ENCODE measurements around the gene MXRA8.
A peak's percentile ranks its signal among the peaks of the same experiment; 100 is the strongest.

Gene MXRA8

DNA sequence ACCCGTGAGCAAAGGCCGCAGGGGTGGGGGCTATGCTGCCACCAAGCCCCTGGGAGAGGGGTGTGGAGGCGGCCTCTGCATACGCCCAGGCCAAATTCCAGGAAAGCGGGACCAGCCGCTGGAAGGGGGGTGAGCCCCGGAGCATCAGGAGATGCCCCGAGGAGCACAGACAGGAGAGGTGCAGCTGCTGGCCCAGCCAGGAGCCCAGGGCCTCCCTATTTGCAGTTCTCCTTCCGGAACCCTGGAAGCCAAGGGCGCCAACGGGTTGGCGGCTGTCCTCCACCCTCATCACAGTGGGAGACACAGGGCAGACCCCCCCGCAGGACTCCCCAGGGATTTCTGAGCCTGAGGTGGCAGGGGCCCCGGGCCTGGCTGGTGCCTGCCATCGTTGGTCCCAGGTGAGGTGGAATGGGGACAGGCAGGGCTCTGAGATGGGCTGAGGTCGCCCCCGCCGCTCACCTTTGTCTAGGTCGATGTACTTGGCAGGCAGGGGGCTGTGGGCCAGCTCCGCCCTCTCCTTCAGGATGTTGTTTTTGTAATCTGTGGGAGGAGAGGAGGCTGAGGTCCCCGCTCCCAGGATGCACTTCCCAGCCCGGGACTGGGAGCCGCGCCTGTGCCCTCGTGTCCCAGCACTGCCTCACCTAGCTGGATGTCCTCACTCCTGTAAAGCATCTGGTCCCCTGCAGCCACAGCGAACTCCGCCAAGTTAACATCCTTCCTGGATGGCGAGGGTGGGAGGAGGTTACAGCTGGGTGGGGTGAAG, 4.8 kb downstream of the MXRA8 start:
- no peaks in the 10 kb centered on the region for H3K27me3 ChIP-seq
- H3K4me1 ChIP-seq: peaks cover 25% of the 10 kb centered on the region
- TF ChIP-seq, protein P1, sequence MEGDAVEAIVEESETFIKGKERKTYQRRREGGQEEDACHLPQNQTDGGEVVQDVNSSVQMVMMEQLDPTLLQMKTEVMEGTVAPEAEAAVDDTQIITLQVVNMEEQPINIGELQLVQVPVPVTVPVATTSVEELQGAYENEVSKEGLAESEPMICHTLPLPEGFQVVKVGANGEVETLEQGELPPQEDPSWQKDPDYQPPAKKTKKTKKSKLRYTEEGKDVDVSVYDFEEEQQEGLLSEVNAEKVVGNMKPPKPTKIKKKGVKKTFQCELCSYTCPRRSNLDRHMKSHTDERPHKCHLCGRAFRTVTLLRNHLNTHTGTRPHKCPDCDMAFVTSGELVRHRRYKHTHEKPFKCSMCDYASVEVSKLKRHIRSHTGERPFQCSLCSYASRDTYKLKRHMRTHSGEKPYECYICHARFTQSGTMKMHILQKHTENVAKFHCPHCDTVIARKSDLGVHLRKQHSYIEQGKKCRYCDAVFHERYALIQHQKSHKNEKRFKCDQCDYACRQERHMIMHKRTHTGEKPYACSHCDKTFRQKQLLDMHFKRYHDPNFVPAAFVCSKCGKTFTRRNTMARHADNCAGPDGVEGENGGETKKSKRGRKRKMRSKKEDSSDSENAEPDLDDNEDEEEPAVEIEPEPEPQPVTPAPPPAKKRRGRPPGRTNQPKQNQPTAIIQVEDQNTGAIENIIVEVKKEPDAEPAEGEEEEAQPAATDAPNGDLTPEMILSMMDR (IDR thresholded peaks at IDR 0.05; ENCODE audit: low read depth, low read length): no peak
- H3K4me3 ChIP-seq (ENCODE audit: low read depth, low read length): no peak overlapping the region
- H3K36me3 ChIP-seq: no peaks in the 10 kb centered on the region
- DNase-seq: no peak
- H3K9me3 ChIP-seq: no peaks in the 10 kb centered on the region

DNA sequence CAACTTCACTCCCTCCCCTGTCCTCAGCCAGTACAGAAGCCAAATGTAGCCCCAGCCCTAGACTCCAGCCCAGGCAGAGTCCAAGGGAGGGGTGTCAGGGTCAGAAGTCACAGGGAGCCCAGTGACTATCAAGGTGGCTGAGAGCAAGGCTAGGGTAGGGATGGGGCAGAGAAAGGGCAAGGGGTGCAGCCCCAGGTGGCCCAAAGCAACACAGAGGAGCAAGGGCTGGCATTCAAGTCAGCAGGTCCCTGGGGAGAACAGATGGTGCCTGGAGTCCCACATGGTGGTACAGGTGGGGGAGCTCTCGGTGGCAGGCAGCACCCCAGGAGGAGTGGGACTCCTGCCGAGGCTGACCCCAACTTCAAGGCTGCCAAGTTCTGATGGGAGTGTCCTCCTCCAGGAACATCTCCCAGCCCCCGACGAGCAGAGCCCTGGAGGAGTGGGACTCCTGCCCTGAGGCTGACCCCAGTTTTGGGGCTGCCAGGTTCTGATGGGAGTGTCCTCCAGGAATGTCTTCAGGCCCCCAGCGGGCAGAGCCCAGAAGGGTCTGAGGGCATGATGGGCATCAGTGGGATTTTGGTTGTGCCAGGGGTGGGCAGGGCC, 5.5 kb downstream of the MXRA8 start:
- H3K4me1 ChIP-seq: peaks cover 24% of the 10 kb centered on the region
- no peaks in the 10 kb centered on the region for H3K36me3 ChIP-seq
- TF ChIP-seq, protein P1 (IDR thresholded peaks at IDR 0.05; ENCODE audit: low read depth, low read length): no peak
- H3K9me3 ChIP-seq: no peaks in the 10 kb centered on the region
- H3K27me3 ChIP-seq: no peaks in the 10 kb centered on the region
- DNase-seq: no peak
- H3K4me3 ChIP-seq (ENCODE audit: low read depth, low read length): no peak overlapping the region

DNA sequence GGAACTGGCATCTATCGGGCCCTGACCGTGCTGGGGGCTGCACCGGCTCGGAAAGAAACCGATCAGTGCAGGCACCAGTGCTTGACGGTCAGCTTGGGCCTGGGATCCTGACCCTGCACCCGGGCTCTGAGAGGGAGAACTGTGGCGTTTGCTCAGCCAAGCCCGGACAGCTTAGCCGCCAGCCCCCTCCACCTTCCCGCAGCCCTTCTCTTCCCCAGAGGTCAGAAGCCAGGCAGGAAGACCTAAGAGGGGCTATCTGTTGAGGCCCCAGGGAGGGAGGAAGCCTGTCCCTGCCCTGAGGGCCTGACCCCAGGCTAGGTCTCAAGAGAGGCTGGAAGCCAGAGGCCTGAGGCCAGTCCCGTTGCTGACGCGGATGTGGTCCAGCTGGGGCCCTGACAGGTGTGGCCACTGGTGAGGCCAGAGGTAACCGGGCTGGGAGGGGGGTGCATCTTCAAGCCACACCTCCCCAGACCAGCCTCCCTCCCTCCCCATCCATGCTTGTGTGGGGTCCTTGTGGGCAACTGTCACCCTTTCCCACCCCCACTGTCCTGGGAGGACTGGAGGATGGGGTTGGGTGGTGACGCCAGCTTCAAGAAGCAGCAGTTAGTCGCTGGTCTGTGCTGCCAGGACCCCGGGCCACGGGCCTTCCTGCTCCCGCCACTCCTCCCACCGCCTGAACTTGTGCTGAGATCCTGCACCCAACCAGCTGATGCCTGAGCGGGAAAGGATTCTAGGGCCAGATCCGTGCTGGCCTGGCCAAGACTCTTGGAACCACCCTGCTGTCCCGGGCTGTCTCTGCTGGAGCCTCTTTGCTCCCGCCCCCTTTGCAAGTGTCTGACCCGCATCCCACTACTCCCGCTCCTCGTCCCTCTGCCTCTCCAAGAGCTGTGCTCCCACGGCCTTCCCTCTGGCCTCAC, 6.6 kb downstream of the MXRA8 start:
- Histone ChIP-seq H3K4me1 (peaks cover 27% of the 10 kb centered on the region), H3K9me3 (no peaks in the 10 kb centered on the region), H3K27me3 (no peaks in the 10 kb centered on the region), H3K36me3 (no peaks in the 10 kb centered on the region), H3K4me3 (ENCODE audit: low read depth, low read length) (no peak overlapping the region)
- TF ChIP-seq, protein P1 (IDR thresholded peaks at IDR 0.05; ENCODE audit: low read depth, low read length): no peak
- DNase-seq: no peak

DNA sequence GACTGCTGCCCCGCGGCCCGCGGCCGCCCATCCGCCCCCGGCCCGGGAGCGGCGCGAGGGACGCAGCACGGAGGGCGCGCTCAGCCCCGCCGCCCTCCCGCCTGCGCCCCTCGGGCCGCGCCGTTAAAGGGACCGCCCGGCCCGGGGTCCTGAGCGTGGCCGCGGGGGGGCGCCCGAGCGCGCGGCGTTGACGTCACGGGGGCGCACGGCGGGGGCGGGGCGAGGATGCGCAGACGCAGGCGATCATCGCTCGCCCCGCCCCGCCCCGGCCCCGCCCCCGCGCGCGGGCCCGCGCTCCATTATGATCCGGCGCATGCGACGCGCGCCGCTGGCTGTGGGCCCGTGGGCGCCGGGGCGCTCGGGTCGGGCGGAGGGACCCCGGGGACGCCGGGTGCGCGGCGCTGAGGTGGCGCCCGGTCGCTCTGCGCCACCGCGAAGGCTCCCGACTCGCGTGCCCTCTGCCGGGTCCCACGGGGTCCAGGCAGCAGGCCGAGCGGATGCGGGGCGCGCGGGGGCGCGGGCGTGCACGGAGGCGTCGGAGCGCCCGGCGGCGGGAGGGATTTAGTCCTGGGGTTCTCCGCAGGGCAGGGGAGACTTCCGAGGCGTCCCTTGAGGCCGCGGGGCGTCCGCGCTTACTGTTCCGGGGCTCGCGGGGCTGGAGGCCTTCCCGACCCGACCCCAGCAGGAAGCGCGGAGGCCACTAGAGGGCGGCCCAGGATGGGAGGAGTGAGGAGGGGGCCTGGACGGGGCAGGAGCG, 8.9 kb downstream of the MXRA8 start, which contains the start of gene DVL1:
Gene DVL1, minus strand, starts transcription at position 163 of the 757 bp plus-strand sequence. CDS start 353 bp downstream, outside the sequence.
- no peaks in the 10 kb centered on the region for H3K27me3 ChIP-seq
- peak within 1 kb of the TSS; percentile 86 for H3K4me3 ChIP-seq (ENCODE audit: low read depth, low read length)
- H3K36me3 ChIP-seq: no peaks in the 10 kb centered on the region
- DNase-seq: peak; percentile 84
- peaks cover 27% of the 10 kb centered on the region for H3K4me1 ChIP-seq
- TF ChIP-seq, protein P1 (IDR thresholded peaks at IDR 0.05; ENCODE audit: low read depth, low read length): peak; percentile 49
- H3K9me3 ChIP-seq: no peaks in the 10 kb centered on the region

DNA sequence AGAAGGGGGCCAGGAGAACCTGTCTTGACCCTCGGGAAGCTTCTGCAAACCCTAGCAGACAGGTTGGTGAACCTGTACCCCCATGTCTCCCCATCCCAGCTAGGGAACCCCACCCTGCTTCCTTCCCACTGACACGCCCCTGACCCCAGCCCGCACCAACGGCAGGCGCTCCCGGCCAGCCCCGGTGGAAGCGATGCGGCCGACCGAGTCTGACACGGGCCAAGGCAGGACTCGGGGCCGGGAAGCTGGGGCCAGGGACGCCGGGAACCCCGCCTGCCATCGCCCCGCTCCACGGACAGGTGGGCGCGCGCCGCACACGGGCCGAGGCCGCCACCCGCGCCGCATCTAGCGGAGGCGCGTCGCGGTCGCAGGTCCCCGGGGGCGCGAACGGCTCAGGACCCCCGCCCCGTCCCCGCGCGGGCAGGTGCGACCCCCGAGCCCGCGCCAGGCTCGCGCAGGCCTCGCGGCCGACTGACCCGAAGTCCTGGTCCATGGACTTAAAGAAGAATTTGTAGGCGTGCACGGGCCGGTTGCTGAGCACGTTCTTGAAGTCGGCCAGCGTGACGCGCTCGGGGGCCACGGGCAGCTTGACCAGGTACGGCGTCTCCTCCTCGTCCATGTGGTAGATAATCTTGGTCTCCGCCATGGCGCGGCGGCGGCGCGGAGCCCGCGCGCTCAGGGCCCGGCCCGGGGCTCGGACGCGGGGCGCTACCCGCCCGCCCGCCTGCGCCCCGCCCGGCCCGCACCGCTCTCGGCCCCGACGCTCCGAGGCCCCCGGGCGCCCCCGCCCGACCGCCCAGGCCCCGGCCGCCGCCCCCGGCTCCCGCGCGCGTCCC, 9.7 kb downstream of the MXRA8 start:
- Histone ChIP-seq H3K4me1 (peaks cover 24% of the 10 kb centered on the region), H3K9me3 (no peaks in the 10 kb centered on the region), H3K36me3 (no peaks in the 10 kb centered on the region), H3K27me3 (no peaks in the 10 kb centered on the region), H3K4me3 (ENCODE audit: low read depth, low read length) (peak overlapping the region; percentile 86)
- no peak for DNase-seq
- TF ChIP-seq, protein P1 (IDR thresholded peaks at IDR 0.05; ENCODE audit: low read depth, low read length): no peak

Measured in BE2C (cell line).